DMS114 treated with DMSO at 0.1 percent for 48 hours (cell line): ENCODE measurements around the gene SSC5D.
A peak's percentile ranks its signal among the peaks of the same experiment; 100 is the strongest.

Experiments used
- DNase-seq: peaks from one replicate; lab custom pipeline; 2025; ENCODE audit not compliant: unreplicated experiment; lab: John Stamatoyannopoulos, UW

Gene SSC5D

GRCh38 chr19:55454787-55455243 lies 33.4 kb upstream of the SSC5D start:
- no peak for DNase-seq

- DNase-seq: no peak
Measured at GRCh38 chr19:55455576-55456235, 32.5 kb upstream of the SSC5D start.

- no peak for DNase-seq
Measured at GRCh38 chr19:55456347-55456746, 31.9 kb upstream of the SSC5D start.

- no peak for DNase-seq
Measured at GRCh38 chr19:55457683-55458457, 30.4 kb upstream of the SSC5D start.

GRCh38 chr19:55459551-55459949 lies 28.7 kb upstream of the SSC5D start:
- no peak for DNase-seq

GRCh38 chr19:55459950-55460657 lies 28.1 kb upstream of the SSC5D start:
- no peak for DNase-seq

GRCh38 chr19:55460670-55461258 lies 27.5 kb upstream of the SSC5D start:
- DNase-seq: peak; percentile 60

GRCh38 chr19:55461259-55461973 lies 26.8 kb upstream of the SSC5D start, which contains the start of gene ISOC2:
Gene ISOC2, minus strand, starts transcription at chr19:55461642. Its CDS starts 5,156 bp downstream, at chr19:55456486.
- peak; percentile 99 for DNase-seq

- no peak for DNase-seq
Measured at GRCh38 chr19:55461974-55462626, 26.1 kb upstream of the SSC5D start.

- no peak for DNase-seq
Measured at GRCh38 chr19:55462722-55463121, 25.5 kb upstream of the SSC5D start.

GRCh38 chr19:55463583-55464031 lies 24.6 kb upstream of the SSC5D start:
- no peak for DNase-seq

GRCh38 chr19:55464039-55464661 lies 24.1 kb upstream of the SSC5D start:
- DNase-seq: no peak

- DNase-seq: no peak
Measured at GRCh38 chr19:55464662-55465054, 23.6 kb upstream of the SSC5D start, which contains the start of gene C19orf85. Gene C19orf85, minus strand, starts transcription at chr19:55464751. Its CDS starts 197 bp downstream, at chr19:55464554.

GRCh38 chr19:55465460-55466240 lies 22.6 kb upstream of the SSC5D start:
- no peak for DNase-seq

GRCh38 chr19:55466241-55466614 lies 22.0 kb upstream of the SSC5D start:
- DNase-seq: no peak

GRCh38 chr19:55467236-55468053 lies 20.8 kb upstream of the SSC5D start:
- DNase-seq: no peak

GRCh38 chr19:55468054-55468393 lies 20.2 kb upstream of the SSC5D start:
- DNase-seq: no peak

GRCh38 chr19:55471266-55471665 lies 17.0 kb upstream of the SSC5D start:
- no peak for DNase-seq
